Liver (tissue), 9 donors: ENCODE measurements around the gene PANX1. TPM values are rescaled to one million over a fixed set of nuclear protein-coding genes. Genes with fewer than 3 reads are reported as not detected.

Experiments used
- DNase-seq: peaks from one replicate; pipeline ENCODE4 v3.0.0-alpha.2; 2017; ENCODE audit warnings: low spot score
- H3K27ac ChIP-seq, 2 donors: one replicate each; pipeline ENCODE4 v1.7.0; 2013; ENCODE audit warnings: inconsistent platforms in 2 of 2, low read length in 2 of 2, control low read depth in 1 of 2, low read depth in 1 of 2, mild to moderate bottlenecking in 1 of 2
- H3K27me3 ChIP-seq, 4 donors: one replicate each; pipeline versions ENCODE4 v1.6.1 to v1.7.0; 2013; ENCODE audit warnings: low read length in 3 of 4, inconsistent platforms in 1 of 4, mild to moderate bottlenecking in 1 of 4, moderate library complexity in 1 of 4; ENCODE audit not compliant: control insufficient read depth in 4 of 4, insufficient read depth in 4 of 4
- H3K36me3 ChIP-seq, 4 donors: one replicate each; pipeline versions ENCODE4 v1.6.1 to v1.7.0; 2013; ENCODE audit warnings: low read length in 3 of 4, mild to moderate bottlenecking in 3 of 4, low read depth in 1 of 4, moderate library complexity in 1 of 4; ENCODE audit not compliant: control insufficient read depth in 4 of 4, insufficient read depth in 3 of 4
- H3K4me1 ChIP-seq, 4 donors: one replicate each; pipeline versions ENCODE4 v1.6.1 to v1.7.0; 2013; ENCODE audit warnings: low read length in 3 of 4, mild to moderate bottlenecking in 3 of 4, moderate library complexity in 1 of 4; ENCODE audit not compliant: control insufficient read depth in 4 of 4, insufficient read depth in 4 of 4
- H3K4me3 ChIP-seq, 3 donors: one replicate each; pipeline versions ENCODE4 v1.6.1 to v1.7.0; 2013; ENCODE audit warnings: low read length in 3 of 3, control low read depth in 1 of 3, low read depth in 1 of 3, mild to moderate bottlenecking in 1 of 3
- H3K9ac ChIP-seq, 2 donors: one replicate each; pipeline ENCODE4 v1.7.0; 2013; ENCODE audit warnings: low read length in 2 of 2, mild to moderate bottlenecking in 2 of 2, moderate library complexity in 2 of 2, control low read depth in 1 of 2, low read depth in 1 of 2
- H3K9me3 ChIP-seq, 4 donors: one replicate each; pipeline versions ENCODE4 v1.6.1 to v1.7.0; 2013; ENCODE audit warnings: low read length in 3 of 4; ENCODE audit not compliant: control insufficient read depth in 4 of 4
- FOXA1 ChIP-seq: IDR thresholded peaks from 2 replicates; pipeline ENCODE4 v1.6.1; 2016; ENCODE audit warnings: antibody characterized with exemption
- FOXA2 ChIP-seq: IDR thresholded peaks from 2 replicates; pipeline ENCODE4 v1.6.1; 2016; ENCODE audit warnings: antibody characterized with exemption
- GABPA ChIP-seq, 2 donors: IDR thresholded peaks in 1 of 2; conservative IDR thresholded peaks in 1 of 2; 2 replicates each; pipeline ENCODE4 v1.6.1; 2016; ENCODE audit warnings: antibody characterized with exemption in 2 of 2, mild to moderate bottlenecking in 1 of 2, moderate library complexity in 1 of 2
- HNF4A ChIP-seq, 2 donors: conservative IDR thresholded peaks; 2 replicates each; pipeline ENCODE4 v1.6.1; 2016; ENCODE audit warnings: antibody characterized with exemption in 2 of 2, mild to moderate bottlenecking in 2 of 2
- HNF4G ChIP-seq: IDR thresholded peaks from 2 replicates; pipeline ENCODE4 v1.6.1; 2016; ENCODE audit warnings: antibody characterized with exemption
- JUND ChIP-seq, 2 donors: IDR thresholded peaks; 2 replicates each; pipeline ENCODE4 v1.6.1; 2016; ENCODE audit warnings: antibody characterized with exemption in 2 of 2
- NR2F2 ChIP-seq: IDR thresholded peaks from 2 replicates; pipeline ENCODE4 v1.6.1; 2016; ENCODE audit warnings: antibody characterized with exemption
- RAD21 ChIP-seq, 2 donors: IDR thresholded peaks; 2 replicates each; pipeline ENCODE4 v1.6.1; 2016; ENCODE audit warnings: antibody characterized with exemption in 2 of 2, mild to moderate bottlenecking in 2 of 2
- RXRA ChIP-seq, 2 donors: IDR thresholded peaks; 2 replicates each; pipeline ENCODE4 v1.6.1; 2017 to 2018; ENCODE audit warnings: antibody characterized with exemption in 2 of 2, mild to moderate bottlenecking in 1 of 2
- SP1 ChIP-seq: IDR thresholded peaks from 2 replicates; pipeline ENCODE4 v1.6.1; 2018; ENCODE audit warnings: antibody characterized with exemption, mild to moderate bottlenecking
- TAF1 ChIP-seq: conservative IDR thresholded peaks from 2 replicates; pipeline ENCODE4 v1.6.1; 2016; ENCODE audit warnings: antibody characterized with exemption, mild to moderate bottlenecking
- YY1 ChIP-seq: IDR thresholded peaks from 2 replicates; pipeline ENCODE4 v1.6.1; 2016; ENCODE audit warnings: antibody characterized with exemption, mild to moderate bottlenecking
- WGBS: extraction: QIAGEN DNeasy Blood & Tissue Kit; methylation state at CpG from one replicate; pipeline ENCODE4 v1.1.7; 2013; 5-methylcytosine and 5-hydroxymethylcytosine counted together
- polyA plus RNA-seq, 2 donors: library from polyadenylated mRNA; stranded (reverse) in 1 of 2; unstranded in 1 of 2; fragments of 200-250 nt in 1 of 2; fragments of >200 nt in 1 of 2; fragmentation: Nextera tagmentation in 1 of 2; extraction: Ambion mirVana in 1 of 2; gene quantifications; one replicate each; pipeline versions ENCODE4 v1.2.1 to v1.2.3, GENCODE V29; 2013 to 2015
- total RNA-seq, 2 donors: library from RNA; depleted of rRNA; stranded (reverse); fragments of >200 nt; gene quantifications; one replicate each; pipeline ENCODE4 v1.2.3, GENCODE V29; 2014
- TF ChIP-seq, protein P1 (sequence below): IDR thresholded peaks from 2 replicates; pipeline ENCODE4 v1.6.1; 2016; ENCODE audit warnings: antibody characterized with exemption, mild to moderate bottlenecking
- TF ChIP-seq, protein P2 (sequence below): IDR thresholded peaks from 2 replicates; pipeline ENCODE4 v1.6.1; 2016; ENCODE audit warnings: antibody characterized with exemption
- TF ChIP-seq, protein P3 (sequence below): IDR thresholded peaks from 2 replicates; pipeline ENCODE4 v1.6.1; 2016; ENCODE audit warnings: antibody characterized with exemption
- TF ChIP-seq, protein P4 (sequence below): fragments of 150-350 bp; IDR thresholded peaks from 2 replicates; pipeline ENCODE4 v1.5.1; 2017; ENCODE audit warnings: improper control_type of control experiment, low read depth, low read length; ENCODE audit not compliant: missing input control
- TF ChIP-seq, protein P5 (sequence below): IDR thresholded peaks from 2 replicates; pipeline ENCODE4 v1.6.1; 2016; ENCODE audit warnings: antibody characterized with exemption
- donor health status: healthy.
- donor health status: healthy.
- donor health status: healthy.
- donor health status: healthy.
- donor health status: healthy.

PANX1 gene
- total and polyA plus RNA-seq, 4 donors: 6.4 to 14.1 (median 8.4) TPM

DNA sequence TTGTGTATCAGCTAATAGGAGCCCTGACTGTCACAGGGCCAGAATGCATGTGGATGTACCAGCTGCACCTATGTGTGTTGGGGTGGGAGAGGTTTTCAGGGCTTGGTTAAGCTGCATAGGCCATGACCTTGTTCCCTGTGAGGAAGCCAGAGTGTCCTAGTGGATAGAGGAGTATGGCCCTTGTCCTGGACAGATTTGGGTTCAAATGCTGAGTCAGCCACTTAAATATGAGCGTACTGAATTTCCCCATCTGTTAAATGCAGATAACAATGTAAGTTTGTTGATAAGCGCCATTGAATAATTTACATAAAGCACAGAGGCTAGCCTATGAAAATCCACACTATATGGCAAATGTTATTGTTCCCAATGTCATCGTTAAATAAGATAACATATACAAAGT is 74.4 kb downstream of the PANX1 start:
- H3K27ac ChIP-seq: no peak overlapping the region
- H3K4me1 ChIP-seq: peaks cover 0 to 9% (median 5%) of the 10 kb centered on the region in 4 donors
- no peaks in the 10 kb centered on the region for H3K27me3 ChIP-seq
- TF ChIP-seq JUND (IDR thresholded peaks at IDR 0.05) (no peak), GABPA (IDR thresholded peaks at IDR 0.05 in 1 of 2, conservative IDR thresholded peaks at IDR 0.05 in 1 of 2) (no peak), RAD21 (IDR thresholded peaks at IDR 0.05) (no peak), NR2F2 (no peak), FOXA1 (no peak), TAF1 (no peak), SP1 (no peak), YY1 (no peak), HNF4G (no peak), FOXA2 (no peak), HNF4A (conservative IDR thresholded peaks at IDR 0.05) (no peak), RXRA (IDR thresholded peaks at IDR 0.05) (no peak)
- TF ChIP-seq, protein P1, sequence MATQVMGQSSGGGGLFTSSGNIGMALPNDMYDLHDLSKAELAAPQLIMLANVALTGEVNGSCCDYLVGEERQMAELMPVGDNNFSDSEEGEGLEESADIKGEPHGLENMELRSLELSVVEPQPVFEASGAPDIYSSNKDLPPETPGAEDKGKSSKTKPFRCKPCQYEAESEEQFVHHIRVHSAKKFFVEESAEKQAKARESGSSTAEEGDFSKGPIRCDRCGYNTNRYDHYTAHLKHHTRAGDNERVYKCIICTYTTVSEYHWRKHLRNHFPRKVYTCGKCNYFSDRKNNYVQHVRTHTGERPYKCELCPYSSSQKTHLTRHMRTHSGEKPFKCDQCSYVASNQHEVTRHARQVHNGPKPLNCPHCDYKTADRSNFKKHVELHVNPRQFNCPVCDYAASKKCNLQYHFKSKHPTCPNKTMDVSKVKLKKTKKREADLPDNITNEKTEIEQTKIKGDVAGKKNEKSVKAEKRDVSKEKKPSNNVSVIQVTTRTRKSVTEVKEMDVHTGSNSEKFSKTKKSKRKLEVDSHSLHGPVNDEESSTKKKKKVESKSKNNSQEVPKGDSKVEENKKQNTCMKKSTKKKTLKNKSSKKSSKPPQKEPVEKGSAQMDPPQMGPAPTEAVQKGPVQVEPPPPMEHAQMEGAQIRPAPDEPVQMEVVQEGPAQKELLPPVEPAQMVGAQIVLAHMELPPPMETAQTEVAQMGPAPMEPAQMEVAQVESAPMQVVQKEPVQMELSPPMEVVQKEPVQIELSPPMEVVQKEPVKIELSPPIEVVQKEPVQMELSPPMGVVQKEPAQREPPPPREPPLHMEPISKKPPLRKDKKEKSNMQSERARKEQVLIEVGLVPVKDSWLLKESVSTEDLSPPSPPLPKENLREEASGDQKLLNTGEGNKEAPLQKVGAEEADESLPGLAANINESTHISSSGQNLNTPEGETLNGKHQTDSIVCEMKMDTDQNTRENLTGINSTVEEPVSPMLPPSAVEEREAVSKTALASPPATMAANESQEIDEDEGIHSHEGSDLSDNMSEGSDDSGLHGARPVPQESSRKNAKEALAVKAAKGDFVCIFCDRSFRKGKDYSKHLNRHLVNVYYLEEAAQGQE: no peak
- TF ChIP-seq, protein P2, sequence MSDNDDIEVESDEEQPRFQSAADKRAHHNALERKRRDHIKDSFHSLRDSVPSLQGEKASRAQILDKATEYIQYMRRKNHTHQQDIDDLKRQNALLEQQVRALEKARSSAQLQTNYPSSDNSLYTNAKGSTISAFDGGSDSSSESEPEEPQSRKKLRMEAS: no peak
- TF ChIP-seq, protein P3, sequence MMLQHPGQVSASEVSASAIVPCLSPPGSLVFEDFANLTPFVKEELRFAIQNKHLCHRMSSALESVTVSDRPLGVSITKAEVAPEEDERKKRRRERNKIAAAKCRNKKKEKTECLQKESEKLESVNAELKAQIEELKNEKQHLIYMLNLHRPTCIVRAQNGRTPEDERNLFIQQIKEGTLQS: no peak
- TF ChIP-seq, protein P4, sequence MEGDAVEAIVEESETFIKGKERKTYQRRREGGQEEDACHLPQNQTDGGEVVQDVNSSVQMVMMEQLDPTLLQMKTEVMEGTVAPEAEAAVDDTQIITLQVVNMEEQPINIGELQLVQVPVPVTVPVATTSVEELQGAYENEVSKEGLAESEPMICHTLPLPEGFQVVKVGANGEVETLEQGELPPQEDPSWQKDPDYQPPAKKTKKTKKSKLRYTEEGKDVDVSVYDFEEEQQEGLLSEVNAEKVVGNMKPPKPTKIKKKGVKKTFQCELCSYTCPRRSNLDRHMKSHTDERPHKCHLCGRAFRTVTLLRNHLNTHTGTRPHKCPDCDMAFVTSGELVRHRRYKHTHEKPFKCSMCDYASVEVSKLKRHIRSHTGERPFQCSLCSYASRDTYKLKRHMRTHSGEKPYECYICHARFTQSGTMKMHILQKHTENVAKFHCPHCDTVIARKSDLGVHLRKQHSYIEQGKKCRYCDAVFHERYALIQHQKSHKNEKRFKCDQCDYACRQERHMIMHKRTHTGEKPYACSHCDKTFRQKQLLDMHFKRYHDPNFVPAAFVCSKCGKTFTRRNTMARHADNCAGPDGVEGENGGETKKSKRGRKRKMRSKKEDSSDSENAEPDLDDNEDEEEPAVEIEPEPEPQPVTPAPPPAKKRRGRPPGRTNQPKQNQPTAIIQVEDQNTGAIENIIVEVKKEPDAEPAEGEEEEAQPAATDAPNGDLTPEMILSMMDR: no peak
- TF ChIP-seq, protein P5, sequence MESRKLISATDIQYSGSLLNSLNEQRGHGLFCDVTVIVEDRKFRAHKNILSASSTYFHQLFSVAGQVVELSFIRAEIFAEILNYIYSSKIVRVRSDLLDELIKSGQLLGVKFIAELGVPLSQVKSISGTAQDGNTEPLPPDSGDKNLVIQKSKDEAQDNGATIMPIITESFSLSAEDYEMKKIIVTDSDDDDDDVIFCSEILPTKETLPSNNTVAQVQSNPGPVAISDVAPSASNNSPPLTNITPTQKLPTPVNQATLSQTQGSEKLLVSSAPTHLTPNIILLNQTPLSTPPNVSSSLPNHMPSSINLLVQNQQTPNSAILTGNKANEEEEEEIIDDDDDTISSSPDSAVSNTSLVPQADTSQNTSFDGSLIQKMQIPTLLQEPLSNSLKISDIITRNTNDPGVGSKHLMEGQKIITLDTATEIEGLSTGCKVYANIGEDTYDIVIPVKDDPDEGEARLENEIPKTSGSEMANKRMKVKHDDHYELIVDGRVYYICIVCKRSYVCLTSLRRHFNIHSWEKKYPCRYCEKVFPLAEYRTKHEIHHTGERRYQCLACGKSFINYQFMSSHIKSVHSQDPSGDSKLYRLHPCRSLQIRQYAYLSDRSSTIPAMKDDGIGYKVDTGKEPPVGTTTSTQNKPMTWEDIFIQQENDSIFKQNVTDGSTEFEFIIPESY: no peak
- H3K4me3 ChIP-seq: no peak overlapping the region
- no peak for DNase-seq
- WGBS: 88% methylated on average over 3 of the region's 3 CpGs
- no peaks in the 10 kb centered on the region for H3K9me3 ChIP-seq
- H3K36me3 ChIP-seq: no peaks in the 10 kb centered on the region
- H3K9ac ChIP-seq: no peak overlapping the region
